Endothelial cell of umbilical vein (primary cell): Measurements from ENCODE around the gene DHX15. TPM values are rescaled to one million over a fixed set of nuclear protein-coding genes. Genes with fewer than 3 reads are reported as not detected.

ENCODE experiments used
- BruUV-seq: library from RNA; stranded (reverse); fragments of 400-500 nt; replicated peaks from 2 replicates; lab custom pipeline; 2021; lab: Mats Ljungman, UMichigan
- CTCF ChIA-PET: fragments of 300-600, 350-600 bp; sonication (Branson Sonifier 250); formaldehyde crosslinking; loops from one replicate; lab custom pipeline; 2021; ENCODE audit warnings: antibody characterized with exemption, inconsistent platforms; lab: Charles Lee
- POLR2A ChIA-PET: fragments of 300-600, 350-600 bp; sonication (Branson Sonifier 250); formaldehyde crosslinking; loops from one replicate; lab custom pipeline; 2021; ENCODE audit warnings: antibody characterized with exemption, inconsistent platforms; lab: Charles Lee
- DNase-seq: peaks from one replicate; pipeline ENCODE4 v3.0.0-alpha.2; 2011; ENCODE audit warnings: low read depth, low spot score
- FAIRE-seq: peaks from 2 replicates; lab custom pipeline; 2011; peaks lifted over from hg19 to GRCh38; lab: Jason Lieb, UNC
- H2AFZ ChIP-seq: 2 replicates; pipeline ENCODE4 v1.6.0; 2012; ENCODE audit warnings: low read depth, low read length, control low read depth, inconsistent platforms
- H3K27ac ChIP-seq: 2 replicates; pipeline ENCODE4 v1.5.1; 2011; ENCODE audit warnings: low read depth, mild to moderate bottlenecking, control low read depth, low read length, moderate library complexity; ENCODE audit not compliant: insufficient read depth
- H3K27me3 ChIP-seq, 2 experiments: 2 replicates each; pipeline versions ENCODE4 v1.6.0 to v1.6.1; 2011; ENCODE audit warnings: low read length in 2 of 2, mixed read lengths in 1 of 2; ENCODE audit not compliant: control insufficient read depth in 2 of 2, insufficient read depth in 2 of 2
- H3K36me3 ChIP-seq, 2 experiments: 2 replicates in 1 of 2; 3 replicates in 1 of 2; pipeline ENCODE4 v1.5.1; 2011; ENCODE audit warnings: low read length in 2 of 2, mild to moderate bottlenecking in 1 of 2, moderate library complexity in 1 of 2; ENCODE audit not compliant: control insufficient read depth in 2 of 2, insufficient read depth in 2 of 2; ENCODE audit errors: extremely low read depth in 1 of 2
- H3K4me1 ChIP-seq: 3 replicates; pipeline ENCODE4 v1.5.1; 2011; ENCODE audit warnings: mild to moderate bottlenecking, low read length; ENCODE audit not compliant: control insufficient read depth, insufficient read depth; ENCODE audit errors: extremely low read depth
- H3K4me2 ChIP-seq: 2 replicates; pipeline ENCODE4 v1.6.1; 2011; ENCODE audit warnings: low read length, control low read depth, mixed read lengths; ENCODE audit not compliant: insufficient read depth
- H3K4me3 ChIP-seq, 3 experiments: fragments of 200-600 bp in 1 of 3; sonication (generic), shearing (Covaris generic) in 1 of 3; replicated peaks in 1 of 3; 2 replicates each; pipeline ENCODE4 v1.5.1; 2011 to 2016; ENCODE audit warnings: control low read depth in 3 of 3, low read length in 3 of 3, mild to moderate bottlenecking in 2 of 3, inconsistent platforms in 1 of 3, low read depth in 1 of 3, moderate library complexity in 1 of 3; ENCODE audit not compliant: insufficient read depth in 1 of 3
- H3K79me2 ChIP-seq: 2 replicates; pipeline ENCODE4 v1.6.0; 2012; ENCODE audit warnings: low read length, inconsistent platforms; ENCODE audit not compliant: control insufficient read depth, insufficient read depth
- H3K9ac ChIP-seq: replicated peaks from 2 replicates; pipeline ENCODE3; 2011; ENCODE audit warnings: low read length, control low read depth; ENCODE audit not compliant: insufficient read depth; ENCODE audit errors: extremely low read depth
- H3K9me1 ChIP-seq: replicated peaks from 3 replicates; pipeline ENCODE4 v1.6.0; 2011; ENCODE audit warnings: mild to moderate bottlenecking, low read length; ENCODE audit not compliant: control insufficient read depth, insufficient read depth; ENCODE audit errors: extremely low read depth
- H3K9me3 ChIP-seq: replicated peaks from 2 replicates; pipeline ENCODE4 v1.5.1; 2012; ENCODE audit warnings: low read length, inconsistent platforms; ENCODE audit not compliant: control insufficient read depth, insufficient read depth
- H4K20me1 ChIP-seq: replicated peaks from 2 replicates; pipeline ENCODE3; 2011; ENCODE audit warnings: mild to moderate bottlenecking, low read length; ENCODE audit not compliant: control insufficient read depth, insufficient read depth; ENCODE audit errors: extremely low read depth
- EZH2 ChIP-seq: IDR thresholded peaks from 2 replicates; pipeline ENCODE4 v1.6.1; 2012; ENCODE audit warnings: borderline replicate concordance, low read depth, mild to moderate bottlenecking, moderate library complexity, low read length, inconsistent platforms; ENCODE audit not compliant: severe bottlenecking
- FOS ChIP-seq: IDR thresholded peaks from 2 replicates; pipeline ENCODE4 v1.6.1; 2011; ENCODE audit warnings: mild to moderate bottlenecking, low read length, moderate library complexity, borderline replicate concordance; ENCODE audit not compliant: insufficient read depth
- GATA2 ChIP-seq: IDR thresholded peaks from 2 replicates; pipeline ENCODE4 v1.7.0; 2011; ENCODE audit warnings: low read depth, mild to moderate bottlenecking, moderate library complexity, mixed read lengths, low read length; ENCODE audit not compliant: insufficient read length, insufficient read depth
- JUN ChIP-seq: IDR thresholded peaks from 2 replicates; pipeline ENCODE4 v1.6.1; 2011; ENCODE audit warnings: borderline replicate concordance, low read depth; ENCODE audit not compliant: insufficient read length, insufficient read depth
- MYC ChIP-seq: IDR thresholded peaks from one replicate; pipeline ENCODE4 v1.6.1; 2011; ENCODE audit warnings: mild to moderate bottlenecking, low read depth, low read length
- POLR2A ChIP-seq: IDR thresholded peaks from 2 replicates; pipeline ENCODE4 v1.6.1; 2012; ENCODE audit warnings: low read depth, mild to moderate bottlenecking, control low read depth, low read length
- POLR2AphosphoS5 ChIP-seq: IDR thresholded peaks from 2 replicates; pipeline ENCODE4 v1.6.1; 2012; ENCODE audit warnings: low read depth, mild to moderate bottlenecking, control low read depth, low read length, moderate library complexity; ENCODE audit not compliant: insufficient read depth
- dilution Hi-C: fragments of 300-500 bp; cut with MboI; formaldehyde crosslinking; loops from one replicate; pipeline ENCODE4 v1.15.0; 2019; ENCODE audit warnings: low sequenced_read_pairs; ENCODE audit not compliant: extremely low pct_ligation_motif_present
- intact Hi-C: fragments of 100-400 bp; cut with micrococcal nuclease; formaldehyde crosslinking; loops from one replicate; pipeline ENCODE4 v1.10.0; 2022
- polyA plus RNA-seq, 4 experiments: library from polyadenylated mRNA; depleted of rRNA in 3 of 4; stranded (reverse) in 3 of 4; unstranded in 1 of 4; fragments of >200 nt; gene quantifications; 2 replicates each; pipeline versions ENCODE4 v1.2.1 to v1.2.3, GENCODE V29; 2011 to 2012; ENCODE audit warnings: missing spikeins in 1 of 4
- total RNA-seq: library from RNA; stranded (reverse); gene quantifications from 2 replicates; pipeline ENCODE4 v1.2.3, GENCODE V29; 2021
- TF ChIP-seq, protein P1 (sequence below), 2 donors: IDR thresholded peaks; 1 replicate in 1 of 2; 2 replicates in 1 of 2; pipeline ENCODE4 v1.5.1; 2011; ENCODE audit warnings: low read length in 2 of 2, mild to moderate bottlenecking in 2 of 2, moderate library complexity in 2 of 2, control low read depth in 1 of 2, inconsistent platforms in 1 of 2, low read depth in 1 of 2; ENCODE audit not compliant: insufficient read depth in 1 of 2; ENCODE audit errors: extremely low read depth in 1 of 2
- TF ChIP-seq, protein P2 (sequence below): IDR thresholded peaks from 2 replicates; pipeline ENCODE4 v1.6.1; 2011; ENCODE audit not compliant: insufficient read depth, insufficient read length

Gene DHX15
- total and polyA plus RNA-seq, 2 donors (not counting 3 experiments of a cell fraction or from before 2014, with no cell fraction given), result 72.3 to 152 TPM

DNA sequence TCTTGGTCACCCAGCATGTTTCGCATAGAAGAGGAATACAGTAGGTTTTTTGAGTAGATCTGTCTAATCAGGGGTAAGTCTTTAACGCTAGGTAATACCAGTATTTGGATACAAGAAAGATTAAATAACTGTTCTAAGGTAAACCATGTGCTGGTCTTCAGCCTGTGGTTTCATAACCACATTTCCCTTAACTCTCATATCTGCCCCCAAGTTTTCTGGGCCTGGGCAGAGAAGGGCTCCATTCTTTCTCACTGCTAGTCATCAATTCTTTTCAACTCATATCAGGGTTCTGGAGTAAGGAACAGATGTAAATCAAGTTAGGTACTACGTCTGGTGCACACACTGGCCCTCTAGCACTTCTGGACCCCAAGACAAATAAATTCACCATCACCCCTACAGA, 49.0 kb downstream of the DHX15 start:
- POLR2A ChIA-PET, result no interaction called here
- no peak for FAIRE-seq
- peaks cover 6% of the 10 kb centered on the region for H4K20me1 ChIP-seq

DNA sequence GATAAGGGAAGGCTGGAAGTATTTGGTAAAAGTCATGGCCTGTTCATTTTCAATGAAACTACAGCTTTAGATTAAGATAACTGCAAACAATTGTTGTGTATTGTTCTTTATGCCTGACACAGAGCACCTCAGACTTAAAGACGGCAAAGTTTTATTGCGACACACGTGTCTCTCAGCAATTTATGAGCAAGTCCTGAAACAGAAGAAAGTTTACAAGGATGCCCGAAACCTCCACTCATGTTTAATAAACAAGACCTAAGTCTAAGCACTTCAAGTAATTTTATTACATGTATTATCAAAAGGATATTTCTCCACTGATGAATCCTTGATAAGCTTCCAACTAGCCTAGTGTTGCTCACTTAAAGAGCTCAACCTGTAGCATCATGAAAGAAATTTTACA, 51.0 kb downstream of the DHX15 start:
- H3K27ac ChIP-seq, result no peak overlapping the region
- H3K79me2 ChIP-seq, result peaks cover 53% of the 10 kb centered on the region
- dilution Hi-C loops (no loop called here), intact Hi-C loops (no loop called here)
- peaks cover 11 to 32% of the 10 kb centered on the region in 2 experiments for H3K36me3 ChIP-seq
- H4K20me1 ChIP-seq, result peaks cover 8% of the 10 kb centered on the region
- no peak for DNase-seq
- H3K4me3 ChIP-seq, result no peak overlapping the region
- no peak overlapping the region for H3K9ac ChIP-seq
- H3K9me3 ChIP-seq, result no peaks in the 10 kb centered on the region
- no peaks in the 10 kb centered on the region for H3K4me1 ChIP-seq
- H3K4me2 ChIP-seq, result no peak overlapping the region
- no peaks in the 10 kb centered on the region for H3K9me1 ChIP-seq
- no peak for FAIRE-seq
- H3K27me3 ChIP-seq, result no peaks in the 10 kb centered on the region
- CTCF ChIA-PET, result interaction anchor here (1.0 to 2.2 kb wide), 5 partner anchors 8 to 45 kb away, joined by 3 to 15 read pairs (median 4); no protein-coding TSS in a partner anchor
- BruUV-seq, result no TSS peak
- POLR2A ChIA-PET, result no interaction called here
- H2AFZ ChIP-seq, result no peak overlapping the region
- TF ChIP-seq MYC (no peak), JUN (no peak), EZH2 (no peak), POLR2AphosphoS5 (no peak), GATA2 (no peak), FOS (no peak), POLR2A (no peak)
- TF ChIP-seq, protein P1, sequence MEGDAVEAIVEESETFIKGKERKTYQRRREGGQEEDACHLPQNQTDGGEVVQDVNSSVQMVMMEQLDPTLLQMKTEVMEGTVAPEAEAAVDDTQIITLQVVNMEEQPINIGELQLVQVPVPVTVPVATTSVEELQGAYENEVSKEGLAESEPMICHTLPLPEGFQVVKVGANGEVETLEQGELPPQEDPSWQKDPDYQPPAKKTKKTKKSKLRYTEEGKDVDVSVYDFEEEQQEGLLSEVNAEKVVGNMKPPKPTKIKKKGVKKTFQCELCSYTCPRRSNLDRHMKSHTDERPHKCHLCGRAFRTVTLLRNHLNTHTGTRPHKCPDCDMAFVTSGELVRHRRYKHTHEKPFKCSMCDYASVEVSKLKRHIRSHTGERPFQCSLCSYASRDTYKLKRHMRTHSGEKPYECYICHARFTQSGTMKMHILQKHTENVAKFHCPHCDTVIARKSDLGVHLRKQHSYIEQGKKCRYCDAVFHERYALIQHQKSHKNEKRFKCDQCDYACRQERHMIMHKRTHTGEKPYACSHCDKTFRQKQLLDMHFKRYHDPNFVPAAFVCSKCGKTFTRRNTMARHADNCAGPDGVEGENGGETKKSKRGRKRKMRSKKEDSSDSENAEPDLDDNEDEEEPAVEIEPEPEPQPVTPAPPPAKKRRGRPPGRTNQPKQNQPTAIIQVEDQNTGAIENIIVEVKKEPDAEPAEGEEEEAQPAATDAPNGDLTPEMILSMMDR (IDR thresholded peaks at IDR 0.05; ENCODE audit: extremely low read depth in 1 of 2, insufficient read depth in 1 of 2, low read depth in 1 of 2, low read length in 2 of 2), result no peak
- TF ChIP-seq, protein P2, sequence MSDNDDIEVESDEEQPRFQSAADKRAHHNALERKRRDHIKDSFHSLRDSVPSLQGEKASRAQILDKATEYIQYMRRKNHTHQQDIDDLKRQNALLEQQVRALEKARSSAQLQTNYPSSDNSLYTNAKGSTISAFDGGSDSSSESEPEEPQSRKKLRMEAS, result no peak

More for the DNA sequence above, 49.0 kb downstream of the DHX15 start:
- BruUV-seq, result no TSS peak
- H3K4me2 ChIP-seq, result no peak overlapping the region
- H3K4me1 ChIP-seq, result no peaks in the 10 kb centered on the region
- H3K4me3 ChIP-seq, result no peak overlapping the region
- peaks cover 63% of the 10 kb centered on the region for H3K79me2 ChIP-seq
- H3K9me3 ChIP-seq, result no peaks in the 10 kb centered on the region
- intact Hi-C loops (no loop called here), dilution Hi-C loops (no loop called here)
- TF ChIP-seq POLR2A (no peak), EZH2 (no peak), FOS (no peak), JUN (no peak), POLR2AphosphoS5 (no peak), GATA2 (no peak)
- TF ChIP-seq, protein P1 (IDR thresholded peaks at IDR 0.05; ENCODE audit: extremely low read depth in 1 of 2, insufficient read depth in 1 of 2, low read depth in 1 of 2, low read length in 2 of 2), result no peak
- no peaks in the 10 kb centered on the region for H3K9me1 ChIP-seq
- H3K36me3 ChIP-seq, result peaks cover 10 to 28% of the 10 kb centered on the region in 2 experiments
- no peak for DNase-seq
- CTCF ChIA-PET, result no interaction called here
- no peak overlapping the region for H3K27ac ChIP-seq
- H3K27me3 ChIP-seq, result no peaks in the 10 kb centered on the region
- no peak overlapping the region for H3K9ac ChIP-seq
- no peak overlapping the region for H2AFZ ChIP-seq
